Measurements from ENCODE around the gene ACO2. TPM values are rescaled to one million over a fixed set of nuclear protein-coding genes. Genes with fewer than 3 reads are reported as not detected.
A peak's percentile ranks its signal among the peaks of the same experiment; 100 is the strongest.

ACO2 gene
- total RNA-seq, 1 experiment from 2014 or later: 66.6 TPM

GRCh38 chr22:41458161-41458728, 10.7 kb upstream of the ACO2 start:
- Histone ChIP-seq H3K23ac (ENCODE audit: insufficient read length, low read depth, low read length) (no peak overlapping the region), H4K8ac (replicated peaks; ENCODE audit: insufficient read length, low read depth, low read length) (no peak overlapping the region), H3K56ac (ENCODE audit: insufficient read length, low read depth, low read length) (no peak overlapping the region), H3K9ac (ENCODE audit: extremely low read depth, insufficient read length, low read length) (no peak overlapping the region), H3K9me3 (ENCODE audit: control insufficient read depth, low read depth, low read length) (no peaks in the 10 kb centered on the region), H3K4me1 (ENCODE audit: insufficient read depth, low read length) (no peaks in the 10 kb centered on the region), H2BK12ac (ENCODE audit: insufficient read length, low read depth, low read length) (no peak overlapping the region), H3K79me2 (ENCODE audit: insufficient read depth, low read length) (no peaks in the 10 kb centered on the region), H3K23me2 (ENCODE audit: insufficient read length, low read depth, low read length, poor library complexity, severe bottlenecking) (no peaks in the 10 kb centered on the region), H4K20me1 (ENCODE audit: control insufficient read depth, insufficient read depth, insufficient read length) (no peaks in the 10 kb centered on the region), H4K5ac (ENCODE audit: insufficient read length, low read depth, low read length) (no peak overlapping the region), H2AFZ (ENCODE audit: low read length) (no peak overlapping the region), H2AK5ac (ENCODE audit: insufficient read length, low read length) (no peak overlapping the region), H4K91ac (ENCODE audit: insufficient read length, low read depth, low read length) (no peak overlapping the region), H2BK20ac (ENCODE audit: low read depth, low read length, poor library complexity, severe bottlenecking) (no peak overlapping the region), H3K4me2 (ENCODE audit: insufficient read depth, insufficient read length, low read length) (no peak overlapping the region), H3K18ac (ENCODE audit: insufficient read length, low read depth, low read length) (no peak overlapping the region), H3K4ac (ENCODE audit: low read depth, low read length) (no peak overlapping the region), H3K27me3 (ENCODE audit: insufficient read depth, low read length) (no peaks in the 10 kb centered on the region), H3K79me1 (ENCODE audit: insufficient read depth, low read depth, low read length, poor library complexity, severe bottlenecking) (no peaks in the 10 kb centered on the region), H3T11ph (ENCODE audit: low read length) (no peak overlapping the region), H2BK15ac (ENCODE audit: low read depth, low read length) (no peak overlapping the region), H3K27ac (ENCODE audit: insufficient read length, low read depth, low read length) (no peak overlapping the region), H3K14ac (ENCODE audit: insufficient read depth, low read length) (no peak overlapping the region), H2BK5ac (ENCODE audit: insufficient read length, low read length) (no peak overlapping the region), H2BK120ac (ENCODE audit: low read depth, low read length, poor library complexity, severe bottlenecking) (no peak overlapping the region)
- Mint-ChIP-seq H3K36me3 (ENCODE audit: insufficient read depth in 1 of 3, low read depth in 3 of 3) (peaks cover 27 to 55% (median 47%) of the 10 kb centered on the region in 3 experiments; a peak in 6 of 7 replicates), H3K4me1 (no peaks in the 10 kb centered on the region), H3K9me3 (no peaks in the 10 kb centered on the region), H3K27ac (peak overlapping the region in 2 of 3 experiments; percentile 1 to 49; a peak in 4 of 7 replicates), H3K27me3 (ENCODE audit: low read depth) (no peaks in the 10 kb centered on the region), H3K4me3 (no peak overlapping the region)
- TF ChIP-seq CTCF (conservative IDR thresholded peaks at IDR 0.05): no peak
- no peak for DNase-seq
- WGBS (ENCODE audit: extremely low coverage, insufficient read length, low lambda C conversion rate): no CpG with 5 or more reads among the region's 7 CpGs

Data from H9 (cell line).